Occipital lobe (tissue), 2 donors: ENCODE results near the gene TTC9B. TPM values are rescaled to one million over a fixed set of nuclear protein-coding genes. Genes with fewer than 3 reads are reported as not detected.
"Not testable (repeated sequence)": the region's sequence is repeated elsewhere in the genome, so short reads cannot be mapped to it uniquely, and the experiment has no call there.

Source experiments
- DNase-seq: peaks from one replicate; lab custom pipeline; 2025; lab: John Stamatoyannopoulos, UW
- total RNA-seq: library from RNA; depleted of rRNA; stranded (reverse); fragments of >200 nt; gene quantifications from one replicate; pipeline ENCODE4 v1.2.3, GENCODE V29; 2014

Gene TTC9B
- total RNA-seq, 1 donor from 2014 or later = 59.0 TPM

- no peak for DNase-seq
These were observed 44.1 kb downstream of the TTC9B start for GRCh38 chr19:40174092-40174491.

GRCh38 chr19:40171293-40171692 is 46.9 kb downstream of the TTC9B start:
- DNase-seq = not testable (repeated sequence)

GRCh38 chr19:40170303-40170989 is 47.7 kb downstream of the TTC9B start:
- DNase-seq = not testable (repeated sequence)

- not testable (repeated sequence) for DNase-seq
These were observed 48.5 kb downstream of the TTC9B start for GRCh38 chr19:40169482-40170302.

Other genes starting within 250 kb of the TTC9B start
- gene PSMC4, start 247.2 kb downstream of the TTC9B start, total RNA-seq = 75.2 TPM
- 27.5 TPM for gene ZNF546, start 221.3 kb downstream of the TTC9B start, total RNA-seq
- gene ZNF780B, start 162.2 kb downstream of the TTC9B start, total RNA-seq = 47.9 TPM
- 59.4 TPM for gene ZNF780A, start 127.4 kb downstream of the TTC9B start, total RNA-seq
- gene MAP3K10, start 27.0 kb downstream of the TTC9B start, total RNA-seq = 37.4 TPM
- 1.7 TPM for gene CCNP, start 8.3 kb upstream of the TTC9B start, total RNA-seq
- gene AKT2, start 67.0 kb upstream of the TTC9B start, total RNA-seq = 51.8 TPM
- gene C19orf47, start 130.0 kb upstream of the TTC9B start, total RNA-seq = 15.0 TPM
- 108 TPM for gene PLD3, start 130.3 kb upstream of the TTC9B start, total RNA-seq
- 0.16 TPM for gene HIPK4, start 171.8 kb upstream of the TTC9B start, total RNA-seq
- 2.5 TPM for gene PRX, start 195.0 kb upstream of the TTC9B start, total RNA-seq
- 2.8 TPM for gene SERTAD1, start 207.6 kb upstream of the TTC9B start, total RNA-seq
- 9.8 TPM for gene SERTAD3, start 226.0 kb upstream of the TTC9B start, total RNA-seq
- gene BLVRB, start 247.4 kb upstream of the TTC9B start, total RNA-seq = 16.5 TPM
- 27.5 TPM for gene SPTBN4, start 248.6 kb upstream of the TTC9B start, total RNA-seq